ENCODE data around the gene KLHL2.

Gene KLHL2

GRCh38 chr4:165293061-165293460 lies 85.7 kb downstream of the KLHL2 start:
- DNase-seq, result no peak

GRCh38 chr4:165293927-165294649 lies 86.7 kb downstream of the KLHL2 start:
- no peak for DNase-seq

GRCh38 chr4:165294907-165295306 lies 87.5 kb downstream of the KLHL2 start:
- no peak for DNase-seq

- DNase-seq, result no peak
Measured at GRCh38 chr4:165297626-165298025, 90.3 kb downstream of the KLHL2 start.

GRCh38 chr4:165299399-165300060 lies 92.2 kb downstream of the KLHL2 start:
- no peak for DNase-seq

- peak; percentile 2 for DNase-seq
Measured at GRCh38 chr4:165301833-165302232, 94.5 kb downstream of the KLHL2 start.

GRCh38 chr4:165302658-165303057 lies 95.3 kb downstream of the KLHL2 start:
- DNase-seq, result no peak

GRCh38 chr4:165308166-165308565 lies 100.8 kb downstream of the KLHL2 start:
- no peak for DNase-seq

- DNase-seq, result peak; percentile 44
Measured at GRCh38 chr4:165308606-165309005, 101.2 kb downstream of the KLHL2 start.

GRCh38 chr4:165309456-165309855 lies 102.1 kb downstream of the KLHL2 start:
- no peak for DNase-seq

GRCh38 chr4:165312506-165312905 lies 105.1 kb downstream of the KLHL2 start:
- peak; percentile 45 for DNase-seq

- DNase-seq, result no peak
Measured at GRCh38 chr4:165319030-165319429, 111.7 kb downstream of the KLHL2 start.

GRCh38 chr4:165319509-165319908 lies 112.1 kb downstream of the KLHL2 start:
- no peak for DNase-seq

GRCh38 chr4:165324236-165324917 lies 117.0 kb downstream of the KLHL2 start:
- no peak for DNase-seq

GRCh38 chr4:165324918-165325304 lies 117.5 kb downstream of the KLHL2 start:
- no peak for DNase-seq

- DNase-seq, result peak; percentile 94
Measured at GRCh38 chr4:165325732-165326512, 118.6 kb downstream of the KLHL2 start.

GRCh38 chr4:165326831-165327210 lies 119.5 kb downstream of the KLHL2 start:
- DNase-seq, result peak; percentile 30

- peak; percentile 99 for DNase-seq
Measured at GRCh38 chr4:165327211-165328100, 120.1 kb downstream of the KLHL2 start, which contains the start of gene MSMO1. MSMO1 (plus strand) TSS chr4:165327669; CDS start chr4:165333371, 5,702 bp downstream.

- DNase-seq, result no peak
Measured at GRCh38 chr4:165328101-165328425, 120.7 kb downstream of the KLHL2 start.

- no peak for DNase-seq
Measured at GRCh38 chr4:165328708-165329107, 121.3 kb downstream of the KLHL2 start.

GRCh38 chr4:165330071-165330470 lies 122.7 kb downstream of the KLHL2 start:
- DNase-seq, result no peak

GRCh38 chr4:165330666-165331065 lies 123.3 kb downstream of the KLHL2 start:
- DNase-seq, result no peak
